HG02970 (cell line): ENCODE data around the gene SORL1-AS1.

Experiments used
- ATAC-seq: cut with Tn5 transposase; IDR thresholded peaks from one replicate; pipeline ENCODE4 v1.9.1; 2021; ENCODE audit warnings: mild to moderate bottlenecking, moderate library complexity, moderate number of reproducible peaks; ENCODE audit not compliant: unreplicated experiment, low FRiP score

SORL1-AS1 gene

DNA sequence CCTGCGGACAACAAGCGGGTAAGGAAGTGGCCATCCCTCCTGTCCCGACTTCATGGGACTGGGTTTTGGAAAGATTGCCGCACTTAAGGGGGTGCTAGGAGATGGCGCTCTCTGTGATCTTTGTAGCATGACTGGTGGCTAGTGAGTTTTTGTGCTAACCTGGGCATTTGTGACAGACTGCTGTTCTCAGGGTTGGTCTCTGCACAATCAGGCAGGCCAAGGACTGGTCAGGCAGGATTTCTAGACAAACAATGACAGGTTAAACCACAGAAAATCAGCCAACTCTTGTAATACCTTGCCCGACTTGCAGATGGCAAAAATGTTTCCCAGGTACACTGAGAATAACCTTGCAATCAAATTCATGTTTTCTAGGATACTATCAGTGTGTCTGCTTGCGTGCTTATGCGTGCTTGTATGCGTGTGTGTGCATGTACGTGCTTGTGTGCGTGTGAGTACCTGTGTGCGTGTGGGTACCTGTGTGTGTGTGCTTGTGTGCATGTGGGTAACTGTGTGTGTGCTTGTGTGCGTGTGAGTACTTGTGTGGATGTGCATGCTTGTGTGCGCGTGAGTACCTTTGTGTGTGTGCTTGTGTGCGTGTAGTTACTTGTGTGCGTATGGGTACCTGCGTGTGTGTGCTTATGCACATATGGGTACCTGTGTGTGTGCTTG lies 25.6 kb upstream of the SORL1-AS1 start:
- no peak for ATAC-seq

DNA sequence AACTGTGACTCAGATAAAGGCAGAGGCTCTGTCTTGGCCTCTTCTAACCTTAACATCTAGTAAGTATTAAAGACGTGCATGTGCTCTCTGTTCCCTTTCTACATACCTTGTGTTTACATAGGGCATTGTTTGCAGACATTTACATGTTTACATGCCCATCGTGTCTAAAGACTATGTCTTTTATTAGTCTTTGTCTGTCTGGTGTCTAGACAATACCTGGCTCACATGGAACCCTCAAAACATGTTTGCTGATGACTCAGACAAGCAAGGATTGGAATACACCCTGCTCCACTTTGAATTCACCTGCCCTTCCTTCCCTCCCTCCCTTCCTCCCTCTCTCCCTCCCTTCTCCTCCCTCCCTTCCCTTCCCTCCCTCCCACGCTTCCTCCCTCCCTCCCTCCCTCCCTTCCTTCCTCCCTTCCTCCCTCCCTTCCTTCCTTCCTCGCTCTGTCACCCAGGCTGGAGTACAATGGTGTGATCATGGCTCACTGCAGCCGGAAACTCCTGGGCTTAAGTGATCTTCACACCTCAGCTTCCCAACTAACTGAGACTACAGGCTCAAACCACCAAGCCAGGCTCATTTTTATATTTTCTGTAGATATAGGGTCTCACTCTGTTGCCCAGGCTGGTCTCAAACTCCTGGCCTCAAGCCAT lies 23.7 kb upstream of the SORL1-AS1 start:
- no peak for ATAC-seq

- no peak for ATAC-seq
Measured at GRCh38 chr11:121474680-121475079, 21.9 kb upstream of the SORL1-AS1 start.

DNA sequence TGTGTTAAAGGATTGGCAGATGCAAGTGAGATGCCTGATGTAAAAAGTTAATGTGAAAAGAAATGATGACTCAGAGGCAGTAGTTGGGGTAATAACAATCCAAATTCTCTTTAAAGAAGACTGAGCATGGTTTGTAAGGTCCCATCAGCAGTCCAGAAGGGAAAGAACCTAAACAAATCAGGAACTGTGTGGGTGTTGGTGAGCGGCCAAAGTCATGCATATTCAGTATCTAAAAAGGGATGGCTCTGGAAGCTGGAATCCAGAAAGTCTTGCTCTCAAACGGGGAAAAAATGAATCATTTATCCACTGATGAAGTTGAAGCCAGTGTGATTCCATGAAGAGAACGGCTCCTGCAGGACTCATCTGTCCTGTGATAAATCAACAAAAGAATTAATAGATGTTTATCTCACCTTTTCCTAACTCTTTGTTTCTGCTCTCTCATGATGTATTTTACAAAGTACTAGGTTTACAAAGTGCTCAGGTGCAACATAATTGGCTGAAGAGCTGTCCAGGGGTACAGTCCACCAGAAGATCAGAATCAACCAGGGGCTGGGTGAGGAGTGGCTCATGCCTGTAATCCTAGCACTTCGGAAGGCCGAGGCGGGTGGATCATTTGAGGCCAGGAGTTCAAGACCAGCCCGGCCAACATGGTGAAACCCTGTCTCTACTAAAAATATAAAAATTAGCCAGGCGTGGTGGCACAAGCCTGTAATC lies 20.5 kb upstream of the SORL1-AS1 start:
- ATAC-seq: no peak

- ATAC-seq: no peak
Measured at GRCh38 chr11:121472312-121472711, 19.5 kb upstream of the SORL1-AS1 start.

DNA sequence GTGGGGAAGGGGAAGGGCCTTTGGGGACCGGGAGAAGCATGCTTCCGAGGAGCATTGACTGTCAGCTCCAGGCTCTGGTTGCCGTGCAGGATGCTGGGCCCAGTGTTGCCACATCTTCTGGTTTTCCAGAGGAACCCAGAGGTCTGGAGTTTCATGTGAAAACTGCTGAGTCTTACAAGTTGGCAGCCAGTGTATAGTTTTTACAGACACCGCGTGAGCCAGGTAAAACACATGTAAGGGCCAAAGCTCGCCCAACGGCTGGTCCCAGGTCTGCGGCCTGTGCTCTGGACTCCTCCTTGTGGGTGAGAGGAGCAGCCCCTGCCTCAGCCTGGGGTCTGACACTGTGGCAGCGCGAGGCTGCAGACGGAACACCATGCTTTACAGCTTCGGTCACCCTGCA lies 18.4 kb upstream of the SORL1-AS1 start:
- ATAC-seq: no peak

- no peak for ATAC-seq
Measured at GRCh38 chr11:121469910-121470309, 17.1 kb upstream of the SORL1-AS1 start.

- ATAC-seq: no peak
Measured at GRCh38 chr11:121467965-121468364, 15.2 kb upstream of the SORL1-AS1 start.

- no peak for ATAC-seq
Measured at GRCh38 chr11:121467471-121467870, 14.7 kb upstream of the SORL1-AS1 start.

- no peak for ATAC-seq
Measured at GRCh38 chr11:121466063-121466794, 13.5 kb upstream of the SORL1-AS1 start.

- ATAC-seq: no peak
Measured at GRCh38 chr11:121465709-121466062, 12.9 kb upstream of the SORL1-AS1 start.

DNA sequence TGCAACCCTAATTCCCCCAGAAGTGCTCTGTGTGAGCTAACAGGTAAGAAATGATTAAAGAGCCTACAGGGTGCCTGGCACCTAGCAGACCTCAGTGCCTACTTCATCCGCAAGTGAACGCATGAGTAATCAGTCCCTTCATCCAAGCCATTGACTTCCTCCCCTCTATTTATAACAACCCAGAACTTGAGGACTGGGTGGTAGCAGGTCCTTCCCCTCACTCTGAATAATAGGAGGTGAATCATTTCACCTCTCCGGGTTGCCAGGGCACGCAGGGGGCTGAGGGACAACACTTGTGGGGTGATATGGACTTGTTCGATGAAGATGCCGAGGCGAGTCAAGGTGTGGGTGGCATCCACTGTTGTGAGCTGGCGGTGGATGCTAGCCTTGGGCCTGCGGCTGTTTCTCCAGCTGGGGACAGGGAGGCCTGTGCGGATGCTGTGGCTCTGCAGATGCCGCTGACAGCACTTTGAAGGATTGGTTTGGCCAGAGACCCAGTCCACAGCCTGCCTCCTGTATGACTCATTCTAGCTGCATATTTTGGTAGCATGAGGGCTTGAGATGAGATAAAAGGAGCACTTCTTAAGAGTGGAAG lies 11.7 kb upstream of the SORL1-AS1 start:
- no peak for ATAC-seq

- ATAC-seq: no peak
Measured at GRCh38 chr11:121463689-121464335, 11.0 kb upstream of the SORL1-AS1 start.

GRCh38 chr11:121461843-121462242 lies 9.1 kb upstream of the SORL1-AS1 start:
- ATAC-seq: no peak

- ATAC-seq: no peak
Measured at GRCh38 chr11:121460941-121461514, 8.3 kb upstream of the SORL1-AS1 start.

DNA sequence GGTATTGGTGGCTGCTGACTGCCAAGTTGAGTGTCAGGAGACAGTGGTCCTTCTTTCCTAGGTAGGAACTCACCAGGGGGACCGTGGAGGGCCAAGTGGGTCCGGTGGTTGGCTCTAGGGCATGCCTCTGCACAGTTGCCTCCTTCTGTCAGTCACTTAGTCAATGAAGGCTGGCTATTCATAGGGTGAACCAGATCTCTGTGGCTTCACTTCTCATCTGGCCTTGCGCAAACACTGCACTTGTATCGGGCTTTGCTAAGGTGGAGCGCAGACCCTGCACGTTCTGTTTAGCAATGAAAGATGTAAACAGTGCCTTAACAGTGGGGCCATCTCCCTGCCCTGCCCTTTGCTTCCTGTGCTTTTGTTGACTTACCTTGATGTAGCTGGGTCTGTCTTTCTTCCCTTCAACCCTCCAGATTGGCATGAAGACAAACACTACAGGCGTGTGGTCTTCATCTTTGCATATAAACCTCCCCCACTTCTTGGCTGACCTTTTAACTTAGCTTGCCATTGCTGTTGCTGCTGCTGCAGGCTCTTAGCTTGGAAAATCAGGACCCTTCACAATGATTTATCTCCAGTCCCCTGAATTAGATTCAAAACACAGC lies 6.7 kb upstream of the SORL1-AS1 start:
- no peak for ATAC-seq

GRCh38 chr11:121458551-121458950 lies 5.8 kb upstream of the SORL1-AS1 start:
- ATAC-seq: no peak

DNA sequence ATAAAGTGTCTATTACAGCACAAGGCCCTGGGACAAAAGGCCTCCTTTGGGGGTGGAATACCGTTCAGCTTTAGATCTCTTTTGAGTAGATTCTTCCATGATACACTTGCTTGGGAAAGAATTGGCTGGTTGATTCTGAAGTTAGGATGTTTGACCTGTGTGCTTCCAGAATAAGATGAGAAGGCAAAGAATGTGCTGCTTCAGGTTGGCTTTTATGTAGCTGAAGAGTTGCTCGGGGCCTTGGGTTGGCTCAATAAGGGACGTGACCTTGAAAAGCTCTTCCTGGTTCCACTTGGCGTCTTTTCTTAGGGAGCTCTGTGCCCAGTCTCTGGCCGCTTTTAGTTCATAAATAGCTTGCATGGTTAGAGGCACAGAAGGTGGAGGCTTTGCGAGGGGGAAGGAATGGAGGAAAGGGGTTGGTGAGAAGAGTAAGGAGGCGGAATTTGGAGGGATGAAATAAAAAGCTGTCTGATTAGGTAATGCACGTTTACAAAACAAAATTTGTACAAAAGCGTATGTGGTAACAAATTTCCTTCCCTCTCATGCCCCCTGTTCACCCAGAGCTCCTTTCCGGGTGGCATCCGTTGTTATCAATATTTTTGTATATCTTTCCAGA lies 4.2 kb upstream of the SORL1-AS1 start:
- no peak for ATAC-seq

- ATAC-seq: no peak
Measured at GRCh38 chr11:121456151-121456550, 3.4 kb upstream of the SORL1-AS1 start.
